ENCODE results near the gene B4GALT2.

GRCh38 chr1:43971336-43971980 is 7.6 kb upstream of the B4GALT2 start:
- TF ChIP-seq CTCF (conservative IDR thresholded peaks at IDR 0.05) (no peak), EZH2 (IDR thresholded peaks at IDR 0.05; ENCODE audit: low read depth) (no peak)
